Endodermal cell (in vitro differentiated cells): Measurements from ENCODE around the gene CYB5R3. TPM values are rescaled to one million over a fixed set of nuclear protein-coding genes. Genes with fewer than 3 reads are reported as not detected.
"Not testable (repeated sequence)": the region's sequence is repeated elsewhere in the genome, so short reads cannot be mapped to it uniquely, and the experiment has no call there.

Source experiments
- DNase-seq: peaks from one replicate; pipeline ENCODE4 v3.0.0-alpha.2; 2017
- H3K27ac ChIP-seq: 2 replicates; pipeline ENCODE4 v1.5.1; 2013; ENCODE audit warnings: mild to moderate bottlenecking, low read depth, low read length, moderate library complexity
- H3K27me3 ChIP-seq: 2 replicates; pipeline ENCODE4 v1.6.1; 2013; ENCODE audit warnings: mild to moderate bottlenecking, low read length, moderate library complexity; ENCODE audit not compliant: insufficient read depth, control insufficient read depth, poor library complexity, severe bottlenecking
- H3K36me3 ChIP-seq: 2 replicates; pipeline ENCODE4 v1.7.0; 2013; ENCODE audit warnings: mild to moderate bottlenecking, low read length, moderate library complexity; ENCODE audit not compliant: control insufficient read depth, insufficient read depth
- H3K4me1 ChIP-seq: one replicate; pipeline ENCODE4 v1.7.0; 2013; ENCODE audit warnings: low read length; ENCODE audit not compliant: control insufficient read depth, insufficient read depth
- H3K4me3 ChIP-seq: 2 replicates; pipeline ENCODE4 v1.5.1; 2013; ENCODE audit warnings: mild to moderate bottlenecking, low read length, moderate library complexity
- H3K9ac ChIP-seq: 2 replicates; pipeline ENCODE4 v1.6.1; 2013; ENCODE audit warnings: mild to moderate bottlenecking, low read length, moderate library complexity; ENCODE audit not compliant: poor library complexity, severe bottlenecking; ENCODE audit errors: extremely low read depth
- H3K9me3 ChIP-seq: 2 replicates; pipeline ENCODE4 v1.6.1; 2013; ENCODE audit warnings: mild to moderate bottlenecking, low read length, moderate library complexity; ENCODE audit not compliant: control insufficient read depth
- H3K27ac Mint-ChIP-seq: 2 replicates; pipeline ENCODE4 v1.8.0; 2020; ENCODE audit warnings: mixed read lengths
- H3K27me3 Mint-ChIP-seq: 2 replicates; pipeline ENCODE4 v1.8.0; 2021; ENCODE audit warnings: mild to moderate bottlenecking, mixed read lengths; ENCODE audit not compliant: insufficient read depth
- H3K36me3 Mint-ChIP-seq: 2 replicates; pipeline ENCODE4 v1.8.0; 2020; ENCODE audit warnings: low read depth, mixed read lengths
- H3K4me1 Mint-ChIP-seq: 2 replicates; pipeline ENCODE4 v1.8.0; 2020; ENCODE audit warnings: mixed read lengths
- H3K4me3 Mint-ChIP-seq: 2 replicates; pipeline ENCODE4 v1.8.0; 2020; ENCODE audit warnings: mild to moderate bottlenecking, moderate library complexity, mixed read lengths
- H3K9me3 Mint-ChIP-seq: 2 replicates; pipeline ENCODE4 v1.8.0; 2020; ENCODE audit warnings: mild to moderate bottlenecking, mixed read lengths
- CTCF ChIP-seq: fragments of 200-600 bp; sonication (generic); conservative IDR thresholded peaks from 2 replicates; pipeline ENCODE4 v1.5.0; 2021; ENCODE audit warnings: antibody characterized with exemption, mild to moderate bottlenecking
- WGBS, 2 experiments: methylation state at CpG; one replicate each; pipeline versions ENCODE4 v1.1.5 to v1.1.7; 2013; ENCODE audit warnings: missing lambda C conversion rate in 2 of 2, mixed read lengths in 1 of 2; ENCODE audit not compliant: insufficient coverage in 1 of 2, insufficient read length in 1 of 2; 5-methylcytosine and 5-hydroxymethylcytosine counted together
- total RNA-seq, 2 donors: library from RNA; stranded (reverse); fragmentation: NEBNext Ultra II Directional in 1 of 2; extraction: Animal tissue kit (Norgen Biotek cat#: 25700) in 1 of 2; gene quantifications; 2 replicates in 1 of 2; 3 replicates in 1 of 2; pipeline ENCODE4 v1.2.1, GENCODE V29; 2021

The CYB5R3 gene
- total RNA-seq, 2 donors from 2014 or later = 89.5 to 92.4 TPM

DNA sequence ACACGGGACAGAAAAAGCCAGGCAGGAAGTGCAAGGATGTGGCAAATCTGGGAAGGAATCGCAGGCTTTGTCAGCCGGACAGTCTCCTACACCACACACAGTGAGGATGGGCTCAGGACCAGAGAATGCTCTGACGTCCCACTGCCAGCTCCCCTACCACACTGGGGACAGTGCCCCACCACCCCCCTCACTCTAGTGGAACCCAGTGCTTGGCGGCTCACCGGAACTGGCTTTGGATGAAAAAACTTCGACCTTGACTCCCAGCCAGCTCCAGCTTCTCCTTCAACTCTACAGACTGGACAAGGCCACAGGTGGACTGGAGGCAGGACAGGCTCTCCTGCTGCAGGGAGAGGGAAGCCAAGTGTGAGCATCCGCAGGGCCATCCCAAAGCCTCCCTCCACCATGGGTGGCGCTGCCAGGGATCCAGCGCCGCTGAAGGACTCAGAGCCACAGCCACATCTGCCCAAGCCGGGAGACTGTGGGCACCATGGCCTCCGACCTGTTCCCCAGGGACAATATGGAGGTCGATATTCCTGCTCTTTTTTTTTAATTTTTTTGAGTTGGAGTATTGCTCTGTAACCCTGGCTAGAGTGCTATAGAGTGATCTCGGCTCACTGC, 71.5 kb downstream of the CYB5R3 start:
- peaks cover 20% of the 10 kb centered on the region for H3K36me3 Mint-ChIP-seq
- DNase-seq = no peak
- no peak overlapping the region for H3K4me3 ChIP-seq
- H3K9me3 ChIP-seq = no peaks in the 10 kb centered on the region
- H3K27me3 Mint-ChIP-seq = no peaks in the 10 kb centered on the region
- no peaks in the 10 kb centered on the region for H3K9me3 Mint-ChIP-seq
- no peak for TF ChIP-seq CTCF
- H3K4me1 Mint-ChIP-seq = peaks cover 9% of the 10 kb centered on the region
- H3K9ac ChIP-seq = no peak overlapping the region
- peaks cover 28% of the 10 kb centered on the region for H3K36me3 ChIP-seq
- H3K27ac Mint-ChIP-seq = no peak overlapping the region
- no peaks in the 10 kb centered on the region for H3K27me3 ChIP-seq
- H3K4me1 ChIP-seq = no peaks in the 10 kb centered on the region
- no peak overlapping the region for H3K4me3 Mint-ChIP-seq
- no peak overlapping the region for H3K27ac ChIP-seq
- 98 to 100% methylated on average over 11 to 15 of the region's 15 CpGs for WGBS, 2 experiments

- H3K9ac ChIP-seq, H3K4me3 Mint-ChIP-seq, H3K4me1 Mint-ChIP-seq, H3K27me3 Mint-ChIP-seq, H3K27ac ChIP-seq, H3K4me1 ChIP-seq, DNase-seq, H3K9me3 ChIP-seq, H3K27ac Mint-ChIP-seq, H3K4me3 ChIP-seq, H3K9me3 Mint-ChIP-seq, H3K27me3 ChIP-seq: not testable (repeated sequence)
- peaks cover 32% of the 10 kb centered on the region for H3K36me3 ChIP-seq
- 97 to 100% methylated on average over 3 to 7 of the region's 9 CpGs for WGBS, 2 experiments
- peaks cover 22% of the 10 kb centered on the region for H3K36me3 Mint-ChIP-seq
Measured at GRCh38 chr22:42577141-42577540, 72.1 kb downstream of the CYB5R3 start.

- H3K4me3 ChIP-seq, H3K27ac ChIP-seq, H3K4me3 Mint-ChIP-seq, H3K27me3 ChIP-seq, H3K9ac ChIP-seq, H3K27me3 Mint-ChIP-seq, H3K9me3 Mint-ChIP-seq, H3K9me3 ChIP-seq, H3K27ac Mint-ChIP-seq, H3K4me1 ChIP-seq, H3K4me1 Mint-ChIP-seq, DNase-seq: not testable (repeated sequence)
- WGBS, 2 experiments = 96% methylated on average over 24 of the region's 30 CpGs; no CpG with 5 or more reads in 1 of the 2 experiments
- H3K36me3 Mint-ChIP-seq = peaks cover 27% of the 10 kb centered on the region
- peaks cover 33% of the 10 kb centered on the region for H3K36me3 ChIP-seq
Measured at GRCh38 chr22:42575996-42576574, 73.1 kb downstream of the CYB5R3 start.

DNA sequence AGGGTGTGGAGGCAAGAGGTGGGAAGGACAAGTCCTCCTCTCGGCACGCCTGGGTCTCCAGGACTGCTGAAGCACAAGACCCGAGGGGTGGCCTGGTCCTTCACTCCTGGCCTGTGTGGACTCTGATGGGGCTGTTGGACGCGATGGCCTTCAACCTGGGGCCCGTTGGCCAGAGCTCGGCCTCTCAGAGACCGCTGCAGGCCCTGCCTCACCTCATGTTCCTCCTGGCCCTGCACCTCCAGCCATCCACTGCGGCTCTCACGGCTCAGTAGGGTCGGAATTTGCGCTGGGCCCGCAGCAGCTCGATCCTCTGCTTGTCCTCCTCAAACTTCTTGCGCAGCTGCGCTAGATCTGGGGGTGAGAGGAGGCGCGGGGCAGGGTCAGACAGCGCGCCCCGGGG, 74.7 kb downstream of the CYB5R3 start:
- H3K9ac ChIP-seq, H3K9me3 ChIP-seq, H3K27ac Mint-ChIP-seq, H3K9me3 Mint-ChIP-seq, H3K27ac ChIP-seq, H3K4me1 ChIP-seq, H3K4me3 ChIP-seq, H3K27me3 ChIP-seq, H3K4me1 Mint-ChIP-seq, H3K27me3 Mint-ChIP-seq, DNase-seq, H3K4me3 Mint-ChIP-seq: not testable (repeated sequence)
- WGBS, 2 experiments = 96 to 100% methylated on average over 3 to 11 of the region's 21 CpGs
- H3K36me3 Mint-ChIP-seq = peaks cover 30% of the 10 kb centered on the region
- peaks cover 32% of the 10 kb centered on the region for H3K36me3 ChIP-seq

- H3K4me3 Mint-ChIP-seq, H3K27me3 Mint-ChIP-seq, H3K4me3 ChIP-seq, H3K4me1 ChIP-seq, H3K9ac ChIP-seq, H3K27ac ChIP-seq, DNase-seq, H3K9me3 ChIP-seq, H3K9me3 Mint-ChIP-seq, H3K27me3 ChIP-seq, H3K4me1 Mint-ChIP-seq, H3K27ac Mint-ChIP-seq: not testable (repeated sequence)
- peaks cover 36% of the 10 kb centered on the region for H3K36me3 ChIP-seq
- WGBS, 2 experiments = 60% methylated on average over 1 of the region's 1 CpG; no CpG with 5 or more reads in 1 of the 2 experiments
- H3K36me3 Mint-ChIP-seq = peaks cover 30% of the 10 kb centered on the region
Measured at GRCh38 chr22:42574046-42574445, 75.1 kb downstream of the CYB5R3 start.

- peaks cover 28% of the 10 kb centered on the region for H3K36me3 Mint-ChIP-seq
Measured at GRCh38 chr22:42571068-42571467, 78.1 kb downstream of the CYB5R3 start.

More at GRCh38 chr22:42571068-42571467, 78.1 kb downstream of the CYB5R3 start:
- H3K27me3 Mint-ChIP-seq, H3K9me3 ChIP-seq, H3K4me3 ChIP-seq, H3K4me1 ChIP-seq, H3K4me3 Mint-ChIP-seq, H3K27ac Mint-ChIP-seq, H3K27ac ChIP-seq, DNase-seq, H3K9ac ChIP-seq, H3K9me3 Mint-ChIP-seq, H3K27me3 ChIP-seq, H3K4me1 Mint-ChIP-seq: not testable (repeated sequence)
- H3K36me3 ChIP-seq = peaks cover 32% of the 10 kb centered on the region
- WGBS, 2 experiments = 85 to 91% methylated on average over 5 to 12 of the region's 12 CpGs
